Measurements from ENCODE around the gene TFF1.
"Not testable (repeated sequence)": the region's sequence is repeated elsewhere in the genome, so short reads cannot be mapped to it uniquely, and the experiment has no call there.

Gene TFF1

GRCh38 chr21:42366292-42367010, at the start of gene TFF1:
Gene TFF1 (minus strand): TSS chr21:42366535. CDS start chr21:42366495, 40 bp downstream.
- no peak for DNase-seq
- intact Hi-C loops (cut with DNase I), result no loop called here

GRCh38 chr21:42414928-42415769, 48.8 kb upstream of the TFF1 start:
- intact Hi-C loops (cut with DNase I), result no loop called here
- DNase-seq, result peak in 31 of 42 donors; percentile 6 to 83 (median 52)

GRCh38 chr21:42414553-42414927, 48.2 kb upstream of the TFF1 start:
- DNase-seq, result peak in 1 of 42 donors; percentile 16
- intact Hi-C loops (cut with DNase I), result no loop called here

GRCh38 chr21:42414066-42414465, 47.7 kb upstream of the TFF1 start:
- DNase-seq, result peak in 1 of 42 donors; percentile 5
- intact Hi-C loops (cut with DNase I), result no loop called here

GRCh38 chr21:42413500-42413899, 47.2 kb upstream of the TFF1 start:
- peak in 40 of 42 donors; percentile 25 to 92 (median 61) for DNase-seq
- intact Hi-C loops (cut with DNase I), result no loop called here

GRCh38 chr21:42413093-42413492, 46.8 kb upstream of the TFF1 start:
- DNase-seq, result peak in 2 of 42 donors; percentile 7 to 32
- intact Hi-C loops (cut with DNase I), result no loop called here

GRCh38 chr21:42412636-42412933, 46.2 kb upstream of the TFF1 start:
- intact Hi-C loops (cut with DNase I), result no loop called here
- DNase-seq, result peak in 1 of 42 donors; percentile 5

GRCh38 chr21:42411891-42412635, 45.7 kb upstream of the TFF1 start:
- intact Hi-C loops (cut with DNase I), result no loop called here

GRCh38 chr21:42411197-42411869, 45.0 kb upstream of the TFF1 start:
- DNase-seq, result no peak
- intact Hi-C loops (cut with DNase I), result no loop called here

More at GRCh38 chr21:42411891-42412635, 45.7 kb upstream of the TFF1 start:
- no peak for DNase-seq

- DNase-seq, result peak in 2 of 42 donors; percentile 17 to 21
- intact Hi-C loops (cut with DNase I), result no loop called here
Measured at GRCh38 chr21:42409366-42409765, 43.0 kb upstream of the TFF1 start.

GRCh38 chr21:42408718-42409117, 42.4 kb upstream of the TFF1 start:
- intact Hi-C loops (cut with DNase I); DNase-seq: not testable (repeated sequence)

- DNase-seq, result no peak
- intact Hi-C loops (cut with DNase I), result no loop called here
Measured at GRCh38 chr21:42407476-42407875, 41.1 kb upstream of the TFF1 start.

- intact Hi-C loops (cut with DNase I), result no loop called here
- no peak for DNase-seq
Measured at GRCh38 chr21:42406866-42407265, 40.5 kb upstream of the TFF1 start.

GRCh38 chr21:42406201-42406621, 39.9 kb upstream of the TFF1 start:
- no peak for DNase-seq
- intact Hi-C loops (cut with DNase I), result no loop called here

GRCh38 chr21:42405064-42406013, 39.0 kb upstream of the TFF1 start:
- intact Hi-C loops (cut with DNase I), result no loop called here
- DNase-seq, result no peak

GRCh38 chr21:42404539-42404938, 38.2 kb upstream of the TFF1 start:
- DNase-seq, result no peak
- intact Hi-C loops (cut with DNase I), result no loop called here

GRCh38 chr21:42403611-42404231, 37.4 kb upstream of the TFF1 start, which contains the start of gene UBASH3A:
Gene UBASH3A (plus strand): TSS chr21:42403902. CDS start chr21:42403946, 44 bp downstream.
- intact Hi-C loops (cut with DNase I), result no loop called here
- no peak for DNase-seq
